ENCODE data around the gene PAPLN.

The PAPLN gene

DNA sequence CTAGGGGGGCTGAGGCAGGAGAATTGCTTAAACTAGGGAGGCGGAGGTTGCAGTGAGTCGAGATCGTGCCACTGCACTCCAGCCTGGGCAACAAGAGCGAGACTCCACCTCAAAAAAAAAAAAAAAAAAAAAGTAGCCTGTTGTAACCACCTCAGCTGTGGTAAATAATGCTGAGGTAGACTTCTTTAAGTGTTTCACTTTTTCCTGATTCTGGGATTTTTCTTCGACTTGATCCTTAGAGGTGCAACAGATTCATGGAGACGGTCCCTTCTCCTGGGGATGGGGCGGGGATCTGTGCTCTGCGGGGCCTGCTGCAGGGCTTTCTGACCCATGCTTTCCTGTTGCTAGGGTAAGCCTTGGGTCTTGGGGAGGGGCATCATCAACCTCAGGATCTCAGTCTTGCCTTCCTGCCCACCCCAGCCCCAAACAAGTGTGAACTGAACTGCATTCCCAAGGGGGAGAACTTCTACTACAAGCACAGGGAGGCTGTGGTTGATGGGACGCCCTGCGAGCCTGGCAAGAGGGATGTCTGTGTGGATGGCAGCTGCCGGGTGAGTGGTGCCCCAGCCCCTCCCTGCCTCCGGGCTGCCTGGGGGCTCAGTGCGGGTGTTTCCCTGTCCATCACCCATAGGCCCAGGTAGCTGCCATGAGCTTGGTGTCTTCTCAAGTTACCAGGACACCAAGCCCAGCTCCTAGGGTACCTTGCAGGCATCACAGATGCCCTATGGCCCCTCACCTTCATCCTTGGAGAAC lies 12.4 kb downstream of the PAPLN start:
- Histone ChIP-seq H3K23ac (ENCODE audit: low read length) (no peak overlapping the region), H3K18ac (ENCODE audit: low read length) (no peak overlapping the region), H3K9ac (ENCODE audit: low read length) (no peak overlapping the region), H2BK5ac (ENCODE audit: low read length) (no peak overlapping the region), H4K5ac (ENCODE audit: low read length) (no peak overlapping the region), H3K4me1 (ENCODE audit: control insufficient read depth, low read depth, low read length) (no peaks in the 10 kb centered on the region), H2BK15ac (replicated peaks; ENCODE audit: low read depth) (no peak overlapping the region), H3K79me1 (ENCODE audit: low read length) (no peaks in the 10 kb centered on the region), H3K56ac (ENCODE audit: low read length) (no peak overlapping the region), H2AK5ac (ENCODE audit: low read length) (no peak overlapping the region), H3K36me3 (ENCODE audit: control insufficient read depth, insufficient read depth, low read length) (no peaks in the 10 kb centered on the region), H4K8ac (ENCODE audit: low read depth, low read length) (no peak overlapping the region), H3K27ac (ENCODE audit: low read depth, low read length) (no peak overlapping the region), H2BK120ac (ENCODE audit: low read depth, low read length) (no peak overlapping the region), H3K4ac (ENCODE audit: low read depth, low read length) (no peak overlapping the region), H3K27me3 (ENCODE audit: insufficient read depth, low read length, poor library complexity) (no peaks in the 10 kb centered on the region), H3K79me2 (ENCODE audit: control insufficient read depth, insufficient read depth, low read length) (no peaks in the 10 kb centered on the region), H3K4me3 (ENCODE audit: low read length) (no peak overlapping the region), H3K4me2 (ENCODE audit: low read length) (no peak overlapping the region)
- DNase-seq = no peak
- WGBS (ENCODE audit: extremely low coverage, insufficient coverage, low lambda C conversion rate) = no CpG with 5 or more reads among the region's 13 CpGs

DNA sequence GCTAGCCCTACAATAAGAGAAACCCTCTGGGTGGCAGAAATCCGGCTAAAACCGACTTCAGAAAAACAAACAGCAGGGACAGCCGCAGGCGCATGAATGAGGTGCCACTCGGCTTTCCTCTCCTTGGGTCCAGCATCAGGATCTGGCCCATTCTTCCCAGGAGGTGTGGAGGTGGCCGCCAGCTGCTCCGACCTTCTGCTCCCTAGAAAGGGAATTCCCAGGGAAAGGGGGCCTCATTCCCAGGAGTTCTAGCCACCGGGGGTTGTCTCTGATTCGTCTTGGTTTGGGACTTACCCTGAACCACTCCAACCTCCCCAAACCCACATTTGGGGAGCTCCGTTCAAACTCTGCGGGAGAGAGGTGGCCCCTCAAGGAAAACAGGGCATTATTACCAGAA lies 13.0 kb downstream of the PAPLN start:
- H3K4me3 ChIP-seq (ENCODE audit: low read length) = no peak overlapping the region
- no peak overlapping the region for H3K27ac ChIP-seq (ENCODE audit: low read depth, low read length)
- no peak overlapping the region for H3K4ac ChIP-seq (ENCODE audit: low read depth, low read length)
- H3K4me2 ChIP-seq (ENCODE audit: low read length) = no peak overlapping the region
- no peak overlapping the region for H2AK5ac ChIP-seq (ENCODE audit: low read length)
- no peaks in the 10 kb centered on the region for H3K4me1 ChIP-seq (ENCODE audit: control insufficient read depth, low read depth, low read length)
- H3K9ac ChIP-seq (ENCODE audit: low read length) = no peak overlapping the region
- no peak overlapping the region for H3K18ac ChIP-seq (ENCODE audit: low read length)
- H3K79me1 ChIP-seq (ENCODE audit: low read length) = no peaks in the 10 kb centered on the region
- no peak overlapping the region for H3K56ac ChIP-seq (ENCODE audit: low read length)
- no peak overlapping the region for H2BK5ac ChIP-seq (ENCODE audit: low read length)
- H3K23ac ChIP-seq (ENCODE audit: low read length) = no peak overlapping the region
- DNase-seq = no peak
- H4K8ac ChIP-seq (ENCODE audit: low read depth, low read length) = no peak overlapping the region
- no peaks in the 10 kb centered on the region for H3K79me2 ChIP-seq (ENCODE audit: control insufficient read depth, insufficient read depth, low read length)
- H4K5ac ChIP-seq (ENCODE audit: low read length) = no peak overlapping the region
- H3K27me3 ChIP-seq (ENCODE audit: insufficient read depth, low read length, poor library complexity) = no peaks in the 10 kb centered on the region
- no peak overlapping the region for H2BK120ac ChIP-seq (ENCODE audit: low read depth, low read length)
- H2BK15ac ChIP-seq (replicated peaks; ENCODE audit: low read depth) = no peak overlapping the region
- WGBS (ENCODE audit: extremely low coverage, insufficient coverage, low lambda C conversion rate) = no CpG with 5 or more reads among the region's 11 CpGs
- H3K36me3 ChIP-seq (ENCODE audit: control insufficient read depth, insufficient read depth, low read length) = no peaks in the 10 kb centered on the region

DNA sequence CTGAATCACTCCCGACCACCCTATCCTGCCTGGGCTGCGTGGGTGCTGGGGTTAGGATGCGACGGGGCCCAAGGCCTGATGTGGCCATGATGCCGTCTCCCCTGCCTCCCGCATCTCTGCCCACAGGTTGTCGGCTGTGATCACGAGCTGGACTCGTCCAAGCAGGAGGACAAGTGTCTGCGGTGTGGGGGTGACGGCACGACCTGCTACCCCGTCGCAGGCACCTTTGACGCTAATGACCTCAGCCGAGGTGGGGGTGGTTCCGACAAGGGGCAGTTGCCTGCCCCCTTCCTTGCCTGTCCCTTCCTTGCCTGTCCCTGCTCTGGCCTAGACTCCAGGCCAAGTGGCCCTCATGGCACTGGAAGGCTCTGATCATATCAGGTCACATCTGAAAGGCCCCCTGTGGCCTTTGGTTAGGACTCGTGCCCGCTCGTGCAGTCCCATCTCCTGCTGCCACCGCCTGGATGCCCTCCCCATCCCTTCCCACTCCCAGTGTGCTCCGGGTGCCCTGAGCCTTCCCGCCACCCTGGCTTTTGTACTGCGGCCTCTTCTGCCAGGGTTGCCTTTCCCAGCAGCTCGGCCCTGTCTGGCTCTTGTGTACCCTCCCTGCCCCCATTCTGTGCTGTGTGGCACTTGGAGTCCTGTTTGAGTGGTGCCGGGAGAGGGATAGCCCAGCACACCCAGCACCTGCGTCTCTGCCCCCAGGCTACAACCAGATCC lies 13.6 kb downstream of the PAPLN start:
- Histone ChIP-seq H4K8ac (ENCODE audit: low read depth, low read length) (no peak overlapping the region), H3K18ac (ENCODE audit: low read length) (no peak overlapping the region), H3K4me3 (ENCODE audit: low read length) (no peak overlapping the region), H4K5ac (ENCODE audit: low read length) (no peak overlapping the region), H2BK120ac (ENCODE audit: low read depth, low read length) (no peak overlapping the region), H2AK5ac (ENCODE audit: low read length) (no peak overlapping the region), H3K4me2 (ENCODE audit: low read length) (no peak overlapping the region), H3K56ac (ENCODE audit: low read length) (no peak overlapping the region), H3K27me3 (ENCODE audit: insufficient read depth, low read length, poor library complexity) (no peaks in the 10 kb centered on the region), H3K27ac (ENCODE audit: low read depth, low read length) (no peak overlapping the region), H3K79me2 (ENCODE audit: control insufficient read depth, insufficient read depth, low read length) (no peaks in the 10 kb centered on the region), H3K36me3 (ENCODE audit: control insufficient read depth, insufficient read depth, low read length) (no peaks in the 10 kb centered on the region), H3K23ac (ENCODE audit: low read length) (no peak overlapping the region), H2BK15ac (replicated peaks; ENCODE audit: low read depth) (no peak overlapping the region), H3K4ac (ENCODE audit: low read depth, low read length) (no peak overlapping the region), H3K9ac (ENCODE audit: low read length) (no peak overlapping the region), H2BK5ac (ENCODE audit: low read length) (no peak overlapping the region), H3K79me1 (ENCODE audit: low read length) (no peaks in the 10 kb centered on the region), H3K4me1 (ENCODE audit: control insufficient read depth, low read depth, low read length) (no peaks in the 10 kb centered on the region)
- WGBS (ENCODE audit: extremely low coverage, insufficient coverage, low lambda C conversion rate) = no CpG with 5 or more reads among the region's 27 CpGs
- DNase-seq = no peak

DNA sequence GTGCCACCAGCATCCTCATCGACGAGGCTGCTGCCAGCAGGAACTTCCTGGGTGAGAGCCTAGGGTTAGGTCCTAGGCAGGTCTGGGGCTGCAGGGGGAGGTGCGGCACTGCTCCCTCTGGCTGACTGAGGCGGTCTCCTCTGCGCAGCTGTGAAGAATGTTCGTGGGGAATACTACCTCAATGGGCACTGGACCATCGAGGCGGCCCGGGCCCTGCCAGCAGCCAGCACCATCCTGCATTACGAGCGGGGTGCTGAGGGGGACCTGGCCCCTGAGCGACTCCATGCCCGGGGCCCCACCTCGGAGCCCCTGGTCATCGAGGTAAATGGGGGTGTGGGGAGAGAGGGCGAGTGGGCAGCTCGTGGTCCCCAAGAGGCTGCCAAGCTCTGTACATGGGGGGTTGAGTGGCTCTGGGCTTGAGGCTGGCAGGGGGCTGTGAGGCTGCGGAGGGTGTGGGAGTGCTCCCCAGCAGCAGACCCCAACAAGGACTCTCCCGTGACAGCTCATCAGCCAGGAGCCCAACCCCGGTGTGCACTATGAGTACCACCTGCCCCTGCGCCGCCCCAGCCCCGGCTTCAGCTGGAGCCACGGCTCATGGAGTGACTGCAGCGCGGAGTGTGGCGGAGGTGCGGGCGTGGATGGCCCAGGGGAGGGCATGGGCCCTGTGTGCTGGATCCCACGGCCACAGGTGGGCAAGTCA lies 14.4 kb downstream of the PAPLN start:
- no peaks in the 10 kb centered on the region for H3K36me3 ChIP-seq (ENCODE audit: control insufficient read depth, insufficient read depth, low read length)
- H2AK5ac ChIP-seq (ENCODE audit: low read length) = no peak overlapping the region
- no peaks in the 10 kb centered on the region for H3K4me1 ChIP-seq (ENCODE audit: control insufficient read depth, low read depth, low read length)
- H3K79me2 ChIP-seq (ENCODE audit: control insufficient read depth, insufficient read depth, low read length) = no peaks in the 10 kb centered on the region
- no peaks in the 10 kb centered on the region for H3K79me1 ChIP-seq (ENCODE audit: low read length)
- no peak overlapping the region for H2BK120ac ChIP-seq (ENCODE audit: low read depth, low read length)
- H4K8ac ChIP-seq (ENCODE audit: low read depth, low read length) = no peak overlapping the region
- H3K4me2 ChIP-seq (ENCODE audit: low read length) = no peak overlapping the region
- no peak overlapping the region for H3K4me3 ChIP-seq (ENCODE audit: low read length)
- no peak overlapping the region for H3K4ac ChIP-seq (ENCODE audit: low read depth, low read length)
- H2BK15ac ChIP-seq (replicated peaks; ENCODE audit: low read depth) = no peak overlapping the region
- no peak overlapping the region for H3K18ac ChIP-seq (ENCODE audit: low read length)
- H3K27ac ChIP-seq (ENCODE audit: low read depth, low read length) = no peak overlapping the region
- no peak overlapping the region for H3K9ac ChIP-seq (ENCODE audit: low read length)
- H3K27me3 ChIP-seq (ENCODE audit: insufficient read depth, low read length, poor library complexity) = no peaks in the 10 kb centered on the region
- H3K56ac ChIP-seq (ENCODE audit: low read length) = no peak overlapping the region
- no CpG with 5 or more reads among the region's 30 CpGs for WGBS (ENCODE audit: extremely low coverage, insufficient coverage, low lambda C conversion rate)
- H4K5ac ChIP-seq (ENCODE audit: low read length) = no peak overlapping the region
- H3K23ac ChIP-seq (ENCODE audit: low read length) = no peak overlapping the region
- H2BK5ac ChIP-seq (ENCODE audit: low read length) = no peak overlapping the region
- no peak for DNase-seq

DNA sequence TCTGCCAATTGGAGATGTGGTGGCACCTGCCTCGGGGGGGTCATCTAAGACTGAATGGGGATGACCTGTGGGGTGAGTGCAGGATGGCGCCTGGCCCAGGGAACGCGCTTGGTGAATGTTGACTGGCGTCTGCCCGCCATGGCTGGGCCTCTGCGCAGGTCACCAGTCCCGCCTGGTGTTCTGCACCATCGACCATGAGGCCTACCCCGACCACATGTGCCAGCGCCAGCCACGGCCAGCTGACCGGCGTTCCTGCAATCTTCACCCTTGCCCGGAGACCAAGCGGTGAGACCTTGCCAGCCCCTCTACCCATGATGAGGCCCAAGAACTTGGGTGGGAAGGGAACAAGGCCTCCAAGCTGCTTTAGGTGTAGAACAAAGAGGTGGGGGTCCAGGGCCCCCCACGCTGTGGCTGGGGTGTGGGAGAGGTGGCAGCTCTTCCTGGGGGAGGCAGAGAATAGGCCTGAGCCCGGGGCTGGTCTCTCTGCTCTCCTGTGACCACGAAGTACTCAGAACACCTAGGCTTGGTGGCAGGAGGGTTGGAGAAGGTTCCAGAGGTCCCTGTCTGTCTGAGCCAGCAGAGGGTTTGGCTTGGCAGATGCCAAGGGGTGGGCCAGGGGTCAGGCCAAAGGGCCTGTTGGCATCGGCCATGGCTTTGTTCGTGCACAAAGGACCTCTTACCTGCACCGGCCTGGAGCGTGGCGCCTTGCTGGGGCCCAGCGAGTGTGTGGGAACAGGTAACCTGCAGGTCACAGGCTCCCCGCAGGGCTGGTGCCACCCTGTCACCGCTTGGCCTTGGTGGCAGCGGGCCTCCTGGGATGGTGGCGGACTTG lies 15.4 kb downstream of the PAPLN start:
- H3K4ac ChIP-seq (ENCODE audit: low read depth, low read length) = no peak overlapping the region
- no peak overlapping the region for H2AK5ac ChIP-seq (ENCODE audit: low read length)
- H3K18ac ChIP-seq (ENCODE audit: low read length) = no peak overlapping the region
- no peak overlapping the region for H3K23ac ChIP-seq (ENCODE audit: low read length)
- H2BK5ac ChIP-seq (ENCODE audit: low read length) = no peak overlapping the region
- no peak overlapping the region for H4K5ac ChIP-seq (ENCODE audit: low read length)
- H3K27ac ChIP-seq (ENCODE audit: low read depth, low read length) = no peak overlapping the region
- H3K36me3 ChIP-seq (ENCODE audit: control insufficient read depth, insufficient read depth, low read length) = no peaks in the 10 kb centered on the region
- H2BK15ac ChIP-seq (replicated peaks; ENCODE audit: low read depth) = no peak overlapping the region
- H3K27me3 ChIP-seq (ENCODE audit: insufficient read depth, low read length, poor library complexity) = no peaks in the 10 kb centered on the region
- no peak overlapping the region for H3K4me3 ChIP-seq (ENCODE audit: low read length)
- no peak overlapping the region for H3K56ac ChIP-seq (ENCODE audit: low read length)
- no peaks in the 10 kb centered on the region for H3K79me1 ChIP-seq (ENCODE audit: low read length)
- no peak overlapping the region for H2BK120ac ChIP-seq (ENCODE audit: low read depth, low read length)
- H4K8ac ChIP-seq (ENCODE audit: low read depth, low read length) = no peak overlapping the region
- H3K9ac ChIP-seq (ENCODE audit: low read length) = no peak overlapping the region
- no CpG with 5 or more reads among the region's 29 CpGs for WGBS (ENCODE audit: extremely low coverage, insufficient coverage, low lambda C conversion rate)
- H3K79me2 ChIP-seq (ENCODE audit: control insufficient read depth, insufficient read depth, low read length) = no peaks in the 10 kb centered on the region
- no peak for DNase-seq
- H3K4me2 ChIP-seq (ENCODE audit: low read length) = no peak overlapping the region
- no peaks in the 10 kb centered on the region for H3K4me1 ChIP-seq (ENCODE audit: control insufficient read depth, low read depth, low read length)

All from mesendoderm (in vitro differentiated cells).